ENCODE data around the gene ANKMY1.

Gene ANKMY1

GRCh38 chr2:240594511-240595380 is 37.0 kb upstream of the ANKMY1 start:
- DNase-seq (ENCODE audit: low read depth), result no peak

- DNase-seq (ENCODE audit: low read depth), result no peak
These were observed 36.1 kb upstream of the ANKMY1 start for GRCh38 chr2:240593703-240594451.

- DNase-seq (ENCODE audit: low read depth), result no peak
These were observed 35.4 kb upstream of the ANKMY1 start for GRCh38 chr2:240593026-240593702.

- DNase-seq (ENCODE audit: low read depth), result no peak
These were observed 34.0 kb upstream of the ANKMY1 start for GRCh38 chr2:240591784-240592183.

- DNase-seq (ENCODE audit: low read depth), result no peak
These were observed 33.4 kb upstream of the ANKMY1 start for GRCh38 chr2:240591226-240591625.

GRCh38 chr2:240590681-240591111 is 32.9 kb upstream of the ANKMY1 start:
- DNase-seq (ENCODE audit: low read depth), result no peak

- no peak for DNase-seq (ENCODE audit: low read depth)
These were observed 32.2 kb upstream of the ANKMY1 start for GRCh38 chr2:240589850-240590525.

GRCh38 chr2:240589375-240589774 is 31.6 kb upstream of the ANKMY1 start:
- no peak for DNase-seq (ENCODE audit: low read depth)

GRCh38 chr2:240588669-240589068 is 30.9 kb upstream of the ANKMY1 start:
- DNase-seq (ENCODE audit: low read depth), result no peak

GRCh38 chr2:240588006-240588655 is 30.3 kb upstream of the ANKMY1 start:
- DNase-seq (ENCODE audit: low read depth), result no peak

- peak; percentile 49 for DNase-seq (ENCODE audit: low read depth)
These were observed 29.4 kb upstream of the ANKMY1 start for GRCh38 chr2:240586919-240587800.

GRCh38 chr2:240586198-240586918 is 28.6 kb upstream of the ANKMY1 start, which contains the start of gene CAPN10:
TSS of gene CAPN10 (plus strand) at chr2:240586734. CDS start at chr2:240586912, 178 bp downstream.
- peak; percentile 95 for DNase-seq (ENCODE audit: low read depth)

- no peak for DNase-seq (ENCODE audit: low read depth)
These were observed 28.0 kb upstream of the ANKMY1 start for GRCh38 chr2:240585681-240586197.

GRCh38 chr2:240585101-240585500 is 27.3 kb upstream of the ANKMY1 start:
- no peak for DNase-seq (ENCODE audit: low read depth)

- DNase-seq (ENCODE audit: low read depth), result no peak
These were observed 26.8 kb upstream of the ANKMY1 start for GRCh38 chr2:240584486-240585031.

GRCh38 chr2:240583774-240584173 is 26.0 kb upstream of the ANKMY1 start:
- no peak for DNase-seq (ENCODE audit: low read depth)

- no peak for DNase-seq (ENCODE audit: low read depth)
These were observed 25.0 kb upstream of the ANKMY1 start for GRCh38 chr2:240582781-240583180.

- DNase-seq (ENCODE audit: low read depth), result no peak
These were observed 24.0 kb upstream of the ANKMY1 start for GRCh38 chr2:240581811-240582210.

Measured in activated gamma-delta T cell treated with anti-CD3 and anti-CD28 coated beads, Interleukin-2, amount 50 U/mL, for 16 hours (primary cell).